ENCODE data around the gene WWOX. TPM values are rescaled to one million over a fixed set of nuclear protein-coding genes. Genes with fewer than 3 reads are reported as not detected.

The WWOX gene
- total and polyA plus RNA-seq, 2 of the 13 experiments (the other 11 are each of a cell fraction or from before 2014, with no cell fraction given), result 9.1 to 37.4 TPM

DNA sequence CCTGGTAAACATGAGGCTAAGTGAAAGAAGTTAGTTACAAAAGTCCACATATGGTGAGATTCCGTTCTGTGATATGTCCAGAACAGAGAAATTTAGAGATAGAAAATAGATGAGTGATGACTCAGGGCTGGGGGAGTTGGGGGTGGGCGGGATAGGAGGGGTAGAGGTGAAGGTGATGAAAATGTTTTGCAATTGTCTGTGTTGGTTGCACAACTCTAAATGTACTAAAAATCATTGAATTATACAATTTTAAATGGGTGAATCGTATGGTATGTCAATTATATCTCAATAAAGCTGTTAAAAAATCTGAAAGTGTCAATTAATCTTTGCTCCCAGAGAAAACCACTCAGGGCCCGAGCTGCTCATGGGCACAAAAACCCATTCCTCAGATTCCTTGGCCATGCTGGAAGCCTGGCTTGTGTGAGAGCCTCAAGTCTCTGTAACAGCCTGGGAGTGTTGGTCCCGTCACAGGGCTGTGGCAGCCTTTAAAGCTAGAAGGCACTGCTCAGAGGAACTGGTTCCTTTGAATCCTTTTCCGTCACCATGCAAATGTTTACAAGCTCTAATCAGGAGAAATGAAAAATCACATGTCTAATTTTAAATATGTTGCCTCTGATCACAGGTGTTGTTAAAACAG lies 225.3 kb downstream of the WWOX start (continued):
- TF ChIP-seq, protein P1, sequence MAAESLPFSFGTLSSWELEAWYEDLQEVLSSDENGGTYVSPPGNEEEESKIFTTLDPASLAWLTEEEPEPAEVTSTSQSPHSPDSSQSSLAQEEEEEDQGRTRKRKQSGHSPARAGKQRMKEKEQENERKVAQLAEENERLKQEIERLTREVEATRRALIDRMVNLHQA (CRISPR knock-in tag; IDR thresholded peaks at IDR 0.05), result no peak
- TF ChIP-seq ZNF136 (CRISPR knock-in tag; IDR thresholded peaks at IDR 0.05; ENCODE audit: low read depth), result no peak
- no peak for TF ChIP-seq CHCHD3 (CRISPR knock-in tag; IDR thresholded peaks at IDR 0.05)
- no peak for TF ChIP-seq PITX1 (CRISPR knock-in tag; IDR thresholded peaks at IDR 0.05)
- TF ChIP-seq, protein P2, sequence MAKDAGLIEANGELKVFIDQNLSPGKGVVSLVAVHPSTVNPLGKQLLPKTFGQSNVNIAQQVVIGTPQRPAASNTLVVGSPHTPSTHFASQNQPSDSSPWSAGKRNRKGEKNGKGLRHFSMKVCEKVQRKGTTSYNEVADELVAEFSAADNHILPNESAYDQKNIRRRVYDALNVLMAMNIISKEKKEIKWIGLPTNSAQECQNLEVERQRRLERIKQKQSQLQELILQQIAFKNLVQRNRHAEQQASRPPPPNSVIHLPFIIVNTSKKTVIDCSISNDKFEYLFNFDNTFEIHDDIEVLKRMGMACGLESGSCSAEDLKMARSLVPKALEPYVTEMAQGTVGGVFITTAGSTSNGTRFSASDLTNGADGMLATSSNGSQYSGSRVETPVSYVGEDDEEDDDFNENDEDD (CRISPR knock-in tag; IDR thresholded peaks at IDR 0.05; ENCODE audit: borderline replicate concordance), result no peak
- TF ChIP-seq SPEN (CRISPR knock-in tag; IDR thresholded peaks at IDR 0.05; ENCODE audit: low read depth), result no peak
- TF ChIP-seq, protein P3, sequence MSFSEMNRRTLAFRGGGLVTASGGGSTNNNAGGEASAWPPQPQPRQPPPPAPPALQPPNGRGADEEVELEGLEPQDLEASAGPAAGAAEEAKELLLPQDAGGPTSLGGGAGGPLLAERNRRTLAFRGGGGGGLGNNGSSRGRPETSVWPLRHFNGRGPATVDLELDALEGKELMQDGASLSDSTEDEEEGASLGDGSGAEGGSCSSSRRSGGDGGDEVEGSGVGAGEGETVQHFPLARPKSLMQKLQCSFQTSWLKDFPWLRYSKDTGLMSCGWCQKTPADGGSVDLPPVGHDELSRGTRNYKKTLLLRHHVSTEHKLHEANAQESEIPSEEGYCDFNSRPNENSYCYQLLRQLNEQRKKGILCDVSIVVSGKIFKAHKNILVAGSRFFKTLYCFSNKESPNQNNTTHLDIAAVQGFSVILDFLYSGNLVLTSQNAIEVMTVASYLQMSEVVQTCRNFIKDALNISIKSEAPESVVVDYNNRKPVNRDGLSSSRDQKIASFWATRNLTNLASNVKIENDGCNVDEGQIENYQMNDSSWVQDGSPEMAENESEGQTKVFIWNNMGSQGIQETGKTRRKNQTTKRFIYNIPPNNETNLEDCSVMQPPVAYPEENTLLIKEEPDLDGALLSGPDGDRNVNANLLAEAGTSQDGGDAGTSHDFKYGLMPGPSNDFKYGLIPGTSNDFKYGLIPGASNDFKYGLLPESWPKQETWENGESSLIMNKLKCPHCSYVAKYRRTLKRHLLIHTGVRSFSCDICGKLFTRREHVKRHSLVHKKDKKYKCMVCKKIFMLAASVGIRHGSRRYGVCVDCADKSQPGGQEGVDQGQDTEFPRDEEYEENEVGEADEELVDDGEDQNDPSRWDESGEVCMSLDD (CRISPR knock-in tag; IDR thresholded peaks at IDR 0.05; ENCODE audit: borderline replicate concordance), result no peak
- TF ChIP-seq, protein P4, sequence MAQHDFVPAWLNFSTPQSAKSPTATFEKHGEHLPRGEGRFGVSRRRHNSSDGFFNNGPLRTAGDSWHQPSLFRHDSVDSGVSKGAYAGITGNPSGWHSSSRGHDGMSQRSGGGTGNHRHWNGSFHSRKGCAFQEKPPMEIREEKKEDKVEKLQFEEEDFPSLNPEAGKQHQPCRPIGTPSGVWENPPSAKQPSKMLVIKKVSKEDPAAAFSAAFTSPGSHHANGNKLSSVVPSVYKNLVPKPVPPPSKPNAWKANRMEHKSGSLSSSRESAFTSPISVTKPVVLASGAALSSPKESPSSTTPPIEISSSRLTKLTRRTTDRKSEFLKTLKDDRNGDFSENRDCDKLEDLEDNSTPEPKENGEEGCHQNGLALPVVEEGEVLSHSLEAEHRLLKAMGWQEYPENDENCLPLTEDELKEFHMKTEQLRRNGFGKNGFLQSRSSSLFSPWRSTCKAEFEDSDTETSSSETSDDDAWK (CRISPR knock-in tag; IDR thresholded peaks at IDR 0.05), result no peak
- no peak for TF ChIP-seq HOXD1 (CRISPR knock-in tag; IDR thresholded peaks at IDR 0.05)
- no peak for TF ChIP-seq RARA (CRISPR knock-in tag; IDR thresholded peaks at IDR 0.05)
- peak; percentile 21 for TF ChIP-seq HNRNPK (IDR thresholded peaks at IDR 0.05; ENCODE audit: low read depth, low read length, poor library complexity, severe bottlenecking)
- TF ChIP-seq, protein P5, sequence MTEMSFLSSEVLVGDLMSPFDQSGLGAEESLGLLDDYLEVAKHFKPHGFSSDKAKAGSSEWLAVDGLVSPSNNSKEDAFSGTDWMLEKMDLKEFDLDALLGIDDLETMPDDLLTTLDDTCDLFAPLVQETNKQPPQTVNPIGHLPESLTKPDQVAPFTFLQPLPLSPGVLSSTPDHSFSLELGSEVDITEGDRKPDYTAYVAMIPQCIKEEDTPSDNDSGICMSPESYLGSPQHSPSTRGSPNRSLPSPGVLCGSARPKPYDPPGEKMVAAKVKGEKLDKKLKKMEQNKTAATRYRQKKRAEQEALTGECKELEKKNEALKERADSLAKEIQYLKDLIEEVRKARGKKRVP (CRISPR knock-in tag; IDR thresholded peaks at IDR 0.05), result no peak
- TF ChIP-seq CEBPB (IDR thresholded peaks at IDR 0.05; ENCODE audit: borderline replicate concordance, low read depth, low read length), result peak; percentile 78
- no peak for TF ChIP-seq RBM22 (optimal IDR thresholded peaks at IDR 0.05; ENCODE audit: low read length)
- TF ChIP-seq, protein P6, sequence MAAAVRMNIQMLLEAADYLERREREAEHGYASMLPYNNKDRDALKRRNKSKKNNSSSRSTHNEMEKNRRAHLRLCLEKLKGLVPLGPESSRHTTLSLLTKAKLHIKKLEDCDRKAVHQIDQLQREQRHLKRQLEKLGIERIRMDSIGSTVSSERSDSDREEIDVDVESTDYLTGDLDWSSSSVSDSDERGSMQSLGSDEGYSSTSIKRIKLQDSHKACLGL (CRISPR knock-in tag; IDR thresholded peaks at IDR 0.05), result no peak
- TF ChIP-seq ZNF383 (CRISPR knock-in tag; IDR thresholded peaks at IDR 0.05; ENCODE audit: borderline replicate concordance), result no peak
- TF ChIP-seq THAP11 (CRISPR knock-in tag; IDR thresholded peaks at IDR 0.05), result no peak
- TF ChIP-seq ZNF7 (CRISPR knock-in tag; IDR thresholded peaks at IDR 0.05), result peak; percentile 83
- TF ChIP-seq DNMT1 (CRISPR knock-in tag; IDR thresholded peaks at IDR 0.05), result no peak
- no peak for TF ChIP-seq CBFB (CRISPR knock-in tag; IDR thresholded peaks at IDR 0.05)
